Measurements from ENCODE around the gene PLCB4. TPM values are rescaled to one million over a fixed set of nuclear protein-coding genes. Genes with fewer than 3 reads are reported as not detected.

The PLCB4 gene
- polyA plus RNA-seq, 1 experiment, result 8.8 TPM

GRCh38 chr20:9145142-9145541 is 76.3 kb downstream of the PLCB4 start:
- TF ChIP-seq, protein P1, sequence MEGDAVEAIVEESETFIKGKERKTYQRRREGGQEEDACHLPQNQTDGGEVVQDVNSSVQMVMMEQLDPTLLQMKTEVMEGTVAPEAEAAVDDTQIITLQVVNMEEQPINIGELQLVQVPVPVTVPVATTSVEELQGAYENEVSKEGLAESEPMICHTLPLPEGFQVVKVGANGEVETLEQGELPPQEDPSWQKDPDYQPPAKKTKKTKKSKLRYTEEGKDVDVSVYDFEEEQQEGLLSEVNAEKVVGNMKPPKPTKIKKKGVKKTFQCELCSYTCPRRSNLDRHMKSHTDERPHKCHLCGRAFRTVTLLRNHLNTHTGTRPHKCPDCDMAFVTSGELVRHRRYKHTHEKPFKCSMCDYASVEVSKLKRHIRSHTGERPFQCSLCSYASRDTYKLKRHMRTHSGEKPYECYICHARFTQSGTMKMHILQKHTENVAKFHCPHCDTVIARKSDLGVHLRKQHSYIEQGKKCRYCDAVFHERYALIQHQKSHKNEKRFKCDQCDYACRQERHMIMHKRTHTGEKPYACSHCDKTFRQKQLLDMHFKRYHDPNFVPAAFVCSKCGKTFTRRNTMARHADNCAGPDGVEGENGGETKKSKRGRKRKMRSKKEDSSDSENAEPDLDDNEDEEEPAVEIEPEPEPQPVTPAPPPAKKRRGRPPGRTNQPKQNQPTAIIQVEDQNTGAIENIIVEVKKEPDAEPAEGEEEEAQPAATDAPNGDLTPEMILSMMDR (IDR thresholded peaks at IDR 0.05; ENCODE audit: insufficient read depth, low read depth, low read length), result no peak
- CTCF ChIA-PET, result no interaction called here
- Histone ChIP-seq H3K27me3 (ENCODE audit: control insufficient read depth, insufficient read depth, low read length) (no peaks in the 10 kb centered on the region), H3K36me3 (ENCODE audit: control insufficient read depth, insufficient read depth, low read length) (no peaks in the 10 kb centered on the region), H3K4me3 (ENCODE audit: low read depth, low read length) (no peak overlapping the region)
- no peak for DNase-seq (ENCODE audit: low read depth)
- POLR2A ChIA-PET, result interaction anchor here (0.6 kb wide), 1 partner anchor 135 kb away, joined by 4 read pairs; no protein-coding TSS in a partner anchor

DNA sequence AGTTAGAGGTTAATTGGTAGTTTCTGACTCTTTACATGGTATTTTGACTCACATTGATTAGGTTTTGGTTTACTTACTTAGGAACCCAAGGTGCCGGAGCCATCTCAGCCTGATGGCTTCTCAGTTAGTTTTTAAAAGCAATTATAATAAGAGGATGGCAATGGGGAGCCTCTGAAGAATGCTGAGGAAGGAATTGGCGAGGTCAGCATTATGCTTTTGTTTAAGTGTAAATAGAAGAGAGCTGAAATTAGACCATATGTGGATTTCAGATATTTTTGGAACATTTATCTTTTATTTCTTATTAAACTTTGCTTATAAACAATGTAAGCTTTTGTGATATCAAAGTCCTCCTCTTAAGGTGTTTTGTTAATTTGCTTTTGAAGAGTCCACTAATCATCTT is 77.8 kb downstream of the PLCB4 start:
- TF ChIP-seq, protein P1 (IDR thresholded peaks at IDR 0.05; ENCODE audit: insufficient read depth, low read depth, low read length), result no peak
- ChIA-PET POLR2A (interaction anchor here (0.6 kb wide), 1 partner anchor 14 kb away, joined by 3 read pairs; no protein-coding TSS in a partner anchor), CTCF (interaction anchor here (0.6 kb wide), 1 partner anchor 46 kb away, joined by 3 read pairs; no protein-coding TSS in a partner anchor)
- Histone ChIP-seq H3K4me3 (ENCODE audit: low read depth, low read length) (no peak overlapping the region), H3K27me3 (ENCODE audit: control insufficient read depth, insufficient read depth, low read length) (no peaks in the 10 kb centered on the region), H3K36me3 (ENCODE audit: control insufficient read depth, insufficient read depth, low read length) (no peaks in the 10 kb centered on the region)
- no peak for DNase-seq (ENCODE audit: low read depth)

DNA sequence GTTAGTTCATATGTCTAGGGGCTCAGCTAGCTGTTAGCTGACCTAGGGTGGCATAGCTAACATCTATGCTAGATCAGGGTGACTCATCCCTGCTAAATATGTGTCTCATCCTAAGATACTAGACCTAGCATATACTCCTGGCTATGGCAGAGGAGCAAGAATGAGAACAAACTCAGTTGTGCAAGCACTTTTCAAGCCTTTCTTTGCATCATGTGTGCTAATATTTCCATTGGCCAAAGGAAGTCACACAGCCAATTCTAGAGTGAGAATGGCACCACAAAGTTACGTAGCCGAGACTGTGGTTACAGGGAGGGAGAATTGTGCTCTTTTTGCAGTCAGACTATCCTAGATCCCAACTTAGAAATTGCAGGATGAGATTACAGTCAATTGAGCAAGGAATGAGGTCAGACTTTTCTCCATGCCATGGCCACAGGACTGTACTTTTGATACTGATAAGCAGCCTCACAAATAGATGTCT is 78.7 kb downstream of the PLCB4 start:
- H3K4me3 ChIP-seq (ENCODE audit: low read depth, low read length), result no peak overlapping the region
- ChIA-PET POLR2A (no interaction called here), CTCF (no interaction called here)
- no peak for DNase-seq (ENCODE audit: low read depth)
- TF ChIP-seq, protein P1 (IDR thresholded peaks at IDR 0.05; ENCODE audit: insufficient read depth, low read depth, low read length), result no peak
- H3K36me3 ChIP-seq (ENCODE audit: control insufficient read depth, insufficient read depth, low read length), result no peaks in the 10 kb centered on the region
- H3K27me3 ChIP-seq (ENCODE audit: control insufficient read depth, insufficient read depth, low read length), result no peaks in the 10 kb centered on the region

- Histone ChIP-seq H3K27me3 (ENCODE audit: control insufficient read depth, insufficient read depth, low read length) (no peaks in the 10 kb centered on the region), H3K4me3 (ENCODE audit: low read depth, low read length) (no peak overlapping the region), H3K36me3 (ENCODE audit: control insufficient read depth, insufficient read depth, low read length) (no peaks in the 10 kb centered on the region)
- ChIA-PET CTCF (no interaction called here), POLR2A (interaction anchor here (0.7 kb wide), 1 partner anchor 53 kb away, joined by 3 read pairs; no protein-coding TSS in a partner anchor)
- DNase-seq (ENCODE audit: low read depth), result no peak
- TF ChIP-seq, protein P1 (IDR thresholded peaks at IDR 0.05; ENCODE audit: insufficient read depth, low read depth, low read length), result no peak
These were observed 79.4 kb downstream of the PLCB4 start for GRCh38 chr20:9148291-9148690.

GRCh38 chr20:9149087-9149486 is 80.2 kb downstream of the PLCB4 start:
- CTCF ChIA-PET, result no interaction called here
- H3K36me3 ChIP-seq (ENCODE audit: control insufficient read depth, insufficient read depth, low read length), result no peaks in the 10 kb centered on the region

More at GRCh38 chr20:9149087-9149486, 80.2 kb downstream of the PLCB4 start:
- TF ChIP-seq, protein P1 (IDR thresholded peaks at IDR 0.05; ENCODE audit: insufficient read depth, low read depth, low read length), result no peak
- no peak overlapping the region for H3K4me3 ChIP-seq (ENCODE audit: low read depth, low read length)
- DNase-seq (ENCODE audit: low read depth), result no peak
- POLR2A ChIA-PET, result no interaction called here
- H3K27me3 ChIP-seq (ENCODE audit: control insufficient read depth, insufficient read depth, low read length), result no peaks in the 10 kb centered on the region

Measured in BJ (cell line).